Measurements from ENCODE around the gene KRTAP19-6. TPM values are rescaled to one million over a fixed set of nuclear protein-coding genes. Genes with fewer than 3 reads are reported as not detected.

Gene KRTAP19-6
- total RNA-seq, 1 experiment from 2014 or later = not detected

DNA sequence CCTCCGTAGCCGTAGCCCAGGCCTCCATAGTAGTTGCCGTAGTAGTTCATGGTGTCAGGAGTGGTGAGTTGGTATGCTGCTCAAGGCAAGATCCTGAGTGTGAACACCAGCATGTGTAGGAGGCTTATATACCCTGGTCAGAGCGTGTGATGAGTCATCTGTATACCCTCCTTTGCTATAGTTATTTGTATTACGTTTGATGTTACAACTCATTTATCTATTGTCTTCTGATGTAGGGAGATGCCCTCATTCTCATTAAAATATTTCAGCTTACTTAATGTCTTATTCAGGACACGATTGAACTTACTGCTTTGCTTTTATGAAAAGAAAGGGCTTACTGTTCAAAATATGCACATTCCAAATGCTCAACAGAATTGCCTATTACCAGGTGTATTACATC, 39.6 kb downstream of the KRTAP19-6 start, which contains the start of gene KRTAP19-5:
TSS of gene KRTAP19-5 (minus strand) at position 101 of the 400 bp plus-strand sequence. CDS start at position 50, 51 bp downstream.
- Histone ChIP-seq H3K36me3 (ENCODE audit: insufficient read depth, low read length) (no peaks in the 10 kb centered on the region), H3K4me1 (ENCODE audit: low read length) (no peaks in the 10 kb centered on the region), H4K20me1 (ENCODE audit: insufficient read depth, low read depth, low read length) (no peaks in the 10 kb centered on the region), H3K79me2 (ENCODE audit: low read length) (no peaks in the 10 kb centered on the region), H3K27ac (ENCODE audit: low read length) (no peak within 1 kb of the TSS), H3K9me2 (replicated peaks; ENCODE audit: insufficient read depth, low read length) (no peaks in the 10 kb centered on the region), H3K4me2 (ENCODE audit: low read depth, low read length, poor library complexity, severe bottlenecking) (no peak within 1 kb of the TSS), H3K27me3 (ENCODE audit: low read length) (no peaks in the 10 kb centered on the region), H2AFZ (ENCODE audit: low read length) (no peak within 1 kb of the TSS), H3K9me3 (ENCODE audit: low read length) (peaks cover 5% of the 10 kb centered on the region; the same call in 1 of the 2 replicates), H3K4me3 (ENCODE audit: low read length) (no peak within 1 kb of the TSS), H3K9ac (ENCODE audit: low read length) (no peak within 1 kb of the TSS)
- no peak for DNase-seq

DNA sequence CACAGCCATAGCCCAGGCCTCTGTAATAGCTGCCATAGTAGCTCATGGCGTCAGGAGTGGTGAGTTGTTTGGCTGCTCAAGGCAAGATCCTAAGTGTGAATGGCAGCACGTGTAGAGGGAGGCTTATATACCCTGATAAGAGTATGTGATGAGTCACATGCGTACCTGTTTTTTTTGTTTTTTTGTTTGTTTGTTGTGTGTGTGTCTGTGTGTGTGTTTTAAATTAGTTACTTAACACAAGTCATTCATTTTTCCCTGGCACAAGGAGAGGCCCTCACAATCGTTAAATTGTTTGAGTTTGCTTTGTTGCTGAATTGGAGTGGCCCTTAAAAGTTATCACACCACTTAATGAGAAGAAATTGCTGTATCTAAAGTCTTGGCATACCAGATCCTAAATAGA, 44.6 kb downstream of the KRTAP19-6 start, which contains the start of gene KRTAP19-4:
TSS of gene KRTAP19-4 (minus strand) at position 101 of the 400 bp plus-strand sequence. CDS start at position 46, 55 bp downstream.
- Histone ChIP-seq H3K9ac (ENCODE audit: low read length) (no peak within 1 kb of the TSS), H3K9me2 (replicated peaks; ENCODE audit: insufficient read depth, low read length) (no peaks in the 10 kb centered on the region)
- DNase-seq = no peak

GRCh38 chr21:30491963-30492428, 49.7 kb downstream of the KRTAP19-6 start, which contains the start of gene KRTAP19-3:
TSS of gene KRTAP19-3 (minus strand) at chr21:30492013. CDS start at chr21:30491957, 56 bp downstream.
- DNase-seq = no peak
- no peak within 1 kb of the TSS for H2AFZ ChIP-seq (ENCODE audit: low read length)
- no peak within 1 kb of the TSS for H3K9ac ChIP-seq (ENCODE audit: low read length)
- no peaks in the 10 kb centered on the region for H3K4me1 ChIP-seq (ENCODE audit: low read length)
- no peak within 1 kb of the TSS for H3K4me2 ChIP-seq (ENCODE audit: low read depth, low read length, poor library complexity, severe bottlenecking)
- no peaks in the 10 kb centered on the region for H3K9me2 ChIP-seq (replicated peaks; ENCODE audit: insufficient read depth, low read length)
- H4K20me1 ChIP-seq (ENCODE audit: insufficient read depth, low read depth, low read length) = no peaks in the 10 kb centered on the region
- H3K36me3 ChIP-seq (ENCODE audit: insufficient read depth, low read length) = no peaks in the 10 kb centered on the region
- no peaks in the 10 kb centered on the region for H3K79me2 ChIP-seq (ENCODE audit: low read length)
- H3K27me3 ChIP-seq (ENCODE audit: low read length) = no peaks in the 10 kb centered on the region
- peaks cover 10% of the 10 kb centered on the region for H3K9me3 ChIP-seq (ENCODE audit: low read length)
- H3K27ac ChIP-seq (ENCODE audit: low read length) = no peak within 1 kb of the TSS
- no peak within 1 kb of the TSS for H3K4me3 ChIP-seq (ENCODE audit: low read length)

More for the DNA sequence above, 44.6 kb downstream of the KRTAP19-6 start, which contains the start of gene KRTAP19-4:
- Histone ChIP-seq H3K36me3 (ENCODE audit: insufficient read depth, low read length) (no peaks in the 10 kb centered on the region), H3K79me2 (ENCODE audit: low read length) (no peaks in the 10 kb centered on the region), H2AFZ (ENCODE audit: low read length) (no peak within 1 kb of the TSS), H3K27ac (ENCODE audit: low read length) (no peak within 1 kb of the TSS), H4K20me1 (ENCODE audit: insufficient read depth, low read depth, low read length) (no peaks in the 10 kb centered on the region), H3K4me2 (ENCODE audit: low read depth, low read length, poor library complexity, severe bottlenecking) (no peak within 1 kb of the TSS), H3K4me1 (ENCODE audit: low read length) (no peaks in the 10 kb centered on the region), H3K4me3 (ENCODE audit: low read length) (no peak within 1 kb of the TSS), H3K9me3 (ENCODE audit: low read length) (peaks cover 7% of the 10 kb centered on the region; the same call in 1 of the 2 replicates), H3K27me3 (ENCODE audit: low read length) (no peaks in the 10 kb centered on the region)

Small RNA genes within 50 kb of the gene (small RNA-seq; reads per million reads assigned to genes)
- gene AP000567.1 = not detected
- gene KRTAP19-10P = not detected
- gene KRTAP19-11P = not detected
- not detected for gene KRTAP19-9P
- gene KRTAP22-2 = not detected

Other genes starting within 250 kb of the KRTAP19-6 start
- not detected in 2 replicates for gene KRTAP26-1, start 221.5 kb downstream of the KRTAP19-6 start, total RNA-seq (2014; rRNA removed; shearing (Covaris generic); ENCODE audit: low replicate concordance)
- not detected in 2 replicates for gene KRTAP27-1, start 204.2 kb downstream of the KRTAP19-6 start, total RNA-seq (2014; rRNA removed; shearing (Covaris generic); ENCODE audit: low replicate concordance)
- gene KRTAP23-1, start 193.3 kb downstream of the KRTAP19-6 start, total RNA-seq (2014; rRNA removed; shearing (Covaris generic); ENCODE audit: low replicate concordance) = not detected in 2 replicates
- gene KRTAP13-2, start 169.6 kb downstream of the KRTAP19-6 start, total RNA-seq (2014; rRNA removed; shearing (Covaris generic); ENCODE audit: low replicate concordance) = not detected in 2 replicates
- gene KRTAP13-1, start 145.8 kb downstream of the KRTAP19-6 start, total RNA-seq (2014; rRNA removed; shearing (Covaris generic); ENCODE audit: low replicate concordance) = not detected in 2 replicates
- not detected in 2 replicates for gene KRTAP13-3, start 115.9 kb downstream of the KRTAP19-6 start, total RNA-seq (2014; rRNA removed; shearing (Covaris generic); ENCODE audit: low replicate concordance)
- gene KRTAP13-4, start 111.6 kb downstream of the KRTAP19-6 start, total RNA-seq (2014; rRNA removed; shearing (Covaris generic); ENCODE audit: low replicate concordance) = not detected in 2 replicates
- not detected in 2 replicates for gene KRTAP15-1, start 101.6 kb downstream of the KRTAP19-6 start, total RNA-seq (2014; rRNA removed; shearing (Covaris generic); ENCODE audit: low replicate concordance)
- not detected in 2 replicates for gene KRTAP19-1, start 61.5 kb downstream of the KRTAP19-6 start, total RNA-seq (2014; rRNA removed; shearing (Covaris generic); ENCODE audit: low replicate concordance)
- gene KRTAP19-2, start 54.4 kb downstream of the KRTAP19-6 start, total RNA-seq (2014; rRNA removed; shearing (Covaris generic); ENCODE audit: low replicate concordance) = not detected in 2 replicates
- not detected in 2 replicates for gene KRTAP19-3, start 49.9 kb downstream of the KRTAP19-6 start, total RNA-seq (2014; rRNA removed; shearing (Covaris generic); ENCODE audit: low replicate concordance)
- gene KRTAP19-4, start 44.7 kb downstream of the KRTAP19-6 start, total RNA-seq (2014; rRNA removed; shearing (Covaris generic); ENCODE audit: low replicate concordance) = not detected in 2 replicates
- not detected in 2 replicates for gene KRTAP19-5, start 39.7 kb downstream of the KRTAP19-6 start, total RNA-seq (2014; rRNA removed; shearing (Covaris generic); ENCODE audit: low replicate concordance)
- gene KRTAP19-7, start 19.4 kb upstream of the KRTAP19-6 start, total RNA-seq (2014; rRNA removed; shearing (Covaris generic); ENCODE audit: low replicate concordance) = not detected in 2 replicates
- gene KRTAP22-2, start 48.5 kb upstream of the KRTAP19-6 start, total RNA-seq (2014; rRNA removed; shearing (Covaris generic); ENCODE audit: low replicate concordance) = not detected in 2 replicates
- not detected in 2 replicates for gene KRTAP6-3, start 50.6 kb upstream of the KRTAP19-6 start, total RNA-seq (2014; rRNA removed; shearing (Covaris generic); ENCODE audit: low replicate concordance)
- not detected in 2 replicates for gene KRTAP6-2, start 57.0 kb upstream of the KRTAP19-6 start, total RNA-seq (2014; rRNA removed; shearing (Covaris generic); ENCODE audit: low replicate concordance)
- not detected in 2 replicates for gene KRTAP22-1, start 59.2 kb upstream of the KRTAP19-6 start, total RNA-seq (2014; rRNA removed; shearing (Covaris generic); ENCODE audit: low replicate concordance)
- gene KRTAP6-1, start 72.1 kb upstream of the KRTAP19-6 start, total RNA-seq (2014; rRNA removed; shearing (Covaris generic); ENCODE audit: low replicate concordance) = not detected in 2 replicates
- gene KRTAP20-1, start 74.6 kb upstream of the KRTAP19-6 start, total RNA-seq (2014; rRNA removed; shearing (Covaris generic); ENCODE audit: low replicate concordance) = not detected in 2 replicates
- not detected in 2 replicates for gene KRTAP20-4, start 78.8 kb upstream of the KRTAP19-6 start, total RNA-seq (2014; rRNA removed; shearing (Covaris generic); ENCODE audit: low replicate concordance)
- not detected in 2 replicates for gene KRTAP20-2, start 93.3 kb upstream of the KRTAP19-6 start, total RNA-seq (2014; rRNA removed; shearing (Covaris generic); ENCODE audit: low replicate concordance)
- gene KRTAP20-3, start 101.0 kb upstream of the KRTAP19-6 start, total RNA-seq (2014; rRNA removed; shearing (Covaris generic); ENCODE audit: low replicate concordance) = not detected in 2 replicates
- gene KRTAP21-3, start 176.9 kb upstream of the KRTAP19-6 start, total RNA-seq (2014; rRNA removed; shearing (Covaris generic); ENCODE audit: low replicate concordance) = not detected in 2 replicates
- not detected in 2 replicates for gene KRTAP21-2, start 205.4 kb upstream of the KRTAP19-6 start, total RNA-seq (2014; rRNA removed; shearing (Covaris generic); ENCODE audit: low replicate concordance)
- gene KRTAP21-1, start 213.6 kb upstream of the KRTAP19-6 start, total RNA-seq (2014; rRNA removed; shearing (Covaris generic); ENCODE audit: low replicate concordance) = not detected in 2 replicates

Data from Karpas-422 (cell line).